Measurements from ENCODE around the gene RIBC1.

DNA sequence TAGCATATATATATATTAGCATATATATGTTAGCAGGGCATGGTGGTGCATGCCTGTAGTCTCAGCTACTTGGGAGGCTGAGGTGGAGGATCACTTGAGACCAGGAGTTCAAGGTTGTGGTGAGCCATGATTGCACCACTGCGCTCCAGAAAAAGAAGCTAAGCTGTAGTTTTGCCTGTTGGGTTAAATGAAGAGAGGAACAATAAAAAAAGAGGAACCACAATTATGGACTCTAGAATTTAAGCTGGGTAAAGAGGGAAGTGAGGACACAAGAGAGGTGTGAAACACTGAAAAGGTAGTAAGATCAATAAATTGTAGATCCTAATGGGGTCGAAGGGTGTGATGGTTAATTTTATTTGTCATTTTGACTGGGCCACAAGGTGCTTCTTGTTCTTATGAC lies 52.0 kb downstream of the RIBC1 start:
- TF ChIP-seq, protein P1, sequence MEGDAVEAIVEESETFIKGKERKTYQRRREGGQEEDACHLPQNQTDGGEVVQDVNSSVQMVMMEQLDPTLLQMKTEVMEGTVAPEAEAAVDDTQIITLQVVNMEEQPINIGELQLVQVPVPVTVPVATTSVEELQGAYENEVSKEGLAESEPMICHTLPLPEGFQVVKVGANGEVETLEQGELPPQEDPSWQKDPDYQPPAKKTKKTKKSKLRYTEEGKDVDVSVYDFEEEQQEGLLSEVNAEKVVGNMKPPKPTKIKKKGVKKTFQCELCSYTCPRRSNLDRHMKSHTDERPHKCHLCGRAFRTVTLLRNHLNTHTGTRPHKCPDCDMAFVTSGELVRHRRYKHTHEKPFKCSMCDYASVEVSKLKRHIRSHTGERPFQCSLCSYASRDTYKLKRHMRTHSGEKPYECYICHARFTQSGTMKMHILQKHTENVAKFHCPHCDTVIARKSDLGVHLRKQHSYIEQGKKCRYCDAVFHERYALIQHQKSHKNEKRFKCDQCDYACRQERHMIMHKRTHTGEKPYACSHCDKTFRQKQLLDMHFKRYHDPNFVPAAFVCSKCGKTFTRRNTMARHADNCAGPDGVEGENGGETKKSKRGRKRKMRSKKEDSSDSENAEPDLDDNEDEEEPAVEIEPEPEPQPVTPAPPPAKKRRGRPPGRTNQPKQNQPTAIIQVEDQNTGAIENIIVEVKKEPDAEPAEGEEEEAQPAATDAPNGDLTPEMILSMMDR (IDR thresholded peaks at IDR 0.05): no peak
- TF ChIP-seq POLR2AphosphoS5 (IDR thresholded peaks at IDR 0.05) (no peak), POLR2A (IDR thresholded peaks at IDR 0.05; ENCODE audit: low read depth) (no peak), EP300 (IDR thresholded peaks at IDR 0.05) (no peak)
